NT2/D1 (cell line): ENCODE measurements around the gene TTC34.

Experiments
- SUZ12 ChIP-seq: IDR thresholded peaks from 2 replicates; pipeline ENCODE4 v1.6.1; 2011; ENCODE audit not compliant: insufficient read length, insufficient read depth; ENCODE audit errors: extremely low read depth
- YY1 ChIP-seq: IDR thresholded peaks from 2 replicates; pipeline ENCODE4 v1.6.1; 2011; ENCODE audit not compliant: insufficient read length, insufficient read depth

GRCh38 chr1:2602866-2603520 is 198.5 kb downstream of the TTC34 start:
- TF ChIP-seq YY1 (no peak), SUZ12 (no peak)
